ENCODE results near the gene CIDEB. TPM values are rescaled to one million over a fixed set of nuclear protein-coding genes. Genes with fewer than 3 reads are reported as not detected.

CIDEB gene
- total RNA-seq, 1 experiment from 2014 or later: not detected

DNA sequence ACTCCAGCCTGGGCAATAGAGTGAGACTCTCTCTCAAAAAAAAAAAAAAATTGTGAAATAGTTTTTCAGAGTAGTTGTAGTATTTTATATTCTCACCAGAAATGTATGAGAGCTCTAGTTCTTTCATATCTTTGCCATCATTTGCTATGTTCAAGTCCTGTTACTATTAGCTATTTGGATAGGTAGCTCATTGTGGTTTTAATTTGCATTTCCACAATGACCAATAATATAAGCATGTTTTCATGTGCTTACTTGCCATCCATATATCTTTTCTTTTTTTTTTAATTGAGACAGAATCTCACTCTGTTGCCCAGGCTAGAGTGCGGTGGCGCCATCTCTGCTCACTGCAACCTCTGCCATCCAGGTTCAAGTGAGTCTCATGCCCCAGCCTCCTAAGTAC, 40.4 kb upstream of the CIDEB start:
- H4K20me1 ChIP-seq (ENCODE audit: insufficient read depth): no peaks in the 10 kb centered on the region
- no peaks in the 10 kb centered on the region for H3K79me2 ChIP-seq (ENCODE audit: low read depth)
- H2AFZ ChIP-seq: no peak overlapping the region
- DNase-seq: no peak
- H3K27me3 ChIP-seq (ENCODE audit: insufficient read depth, low read depth): no peaks in the 10 kb centered on the region
- H3K4me2 ChIP-seq: no peak overlapping the region
- no peaks in the 10 kb centered on the region for H3F3A ChIP-seq (ENCODE audit: insufficient read depth, low read depth)
- TF ChIP-seq, protein P1, sequence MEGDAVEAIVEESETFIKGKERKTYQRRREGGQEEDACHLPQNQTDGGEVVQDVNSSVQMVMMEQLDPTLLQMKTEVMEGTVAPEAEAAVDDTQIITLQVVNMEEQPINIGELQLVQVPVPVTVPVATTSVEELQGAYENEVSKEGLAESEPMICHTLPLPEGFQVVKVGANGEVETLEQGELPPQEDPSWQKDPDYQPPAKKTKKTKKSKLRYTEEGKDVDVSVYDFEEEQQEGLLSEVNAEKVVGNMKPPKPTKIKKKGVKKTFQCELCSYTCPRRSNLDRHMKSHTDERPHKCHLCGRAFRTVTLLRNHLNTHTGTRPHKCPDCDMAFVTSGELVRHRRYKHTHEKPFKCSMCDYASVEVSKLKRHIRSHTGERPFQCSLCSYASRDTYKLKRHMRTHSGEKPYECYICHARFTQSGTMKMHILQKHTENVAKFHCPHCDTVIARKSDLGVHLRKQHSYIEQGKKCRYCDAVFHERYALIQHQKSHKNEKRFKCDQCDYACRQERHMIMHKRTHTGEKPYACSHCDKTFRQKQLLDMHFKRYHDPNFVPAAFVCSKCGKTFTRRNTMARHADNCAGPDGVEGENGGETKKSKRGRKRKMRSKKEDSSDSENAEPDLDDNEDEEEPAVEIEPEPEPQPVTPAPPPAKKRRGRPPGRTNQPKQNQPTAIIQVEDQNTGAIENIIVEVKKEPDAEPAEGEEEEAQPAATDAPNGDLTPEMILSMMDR (conservative IDR thresholded peaks at IDR 0.05): no peak
- TF ChIP-seq EZH2 (IDR thresholded peaks at IDR 0.05; ENCODE audit: low read depth): no peak
- no peak overlapping the region for H3K27ac ChIP-seq
- ChIA-PET POLR2A (ENCODE audit: unreplicated experiment) (interaction anchor here (0.6 to 0.7 kb wide), 2 partner anchors 8 to 18 kb away, joined by 3 to 9 read pairs; no protein-coding TSS in a partner anchor), CTCF (interaction anchor here (0.6 kb wide), 1 partner anchor 258 kb away, joined by 4 read pairs; no protein-coding TSS in a partner anchor)
- BruUV-seq (replicated peaks): no TSS peak
- no peaks in the 10 kb centered on the region for H3K9me2 ChIP-seq (ENCODE audit: insufficient read depth)
- intact Hi-C loops (cut with micrococcal nuclease; ENCODE audit: unreplicated experiment): no loop called here
- no peak overlapping the region for H3K4me3 ChIP-seq
- H3K36me3 ChIP-seq (ENCODE audit: low read depth): no peaks in the 10 kb centered on the region
- H3K4me1 ChIP-seq (replicated peaks; ENCODE audit: insufficient read depth): no peaks in the 10 kb centered on the region
- no peaks in the 10 kb centered on the region for H3K9me3 ChIP-seq (ENCODE audit: insufficient read depth, low read depth)

DNA sequence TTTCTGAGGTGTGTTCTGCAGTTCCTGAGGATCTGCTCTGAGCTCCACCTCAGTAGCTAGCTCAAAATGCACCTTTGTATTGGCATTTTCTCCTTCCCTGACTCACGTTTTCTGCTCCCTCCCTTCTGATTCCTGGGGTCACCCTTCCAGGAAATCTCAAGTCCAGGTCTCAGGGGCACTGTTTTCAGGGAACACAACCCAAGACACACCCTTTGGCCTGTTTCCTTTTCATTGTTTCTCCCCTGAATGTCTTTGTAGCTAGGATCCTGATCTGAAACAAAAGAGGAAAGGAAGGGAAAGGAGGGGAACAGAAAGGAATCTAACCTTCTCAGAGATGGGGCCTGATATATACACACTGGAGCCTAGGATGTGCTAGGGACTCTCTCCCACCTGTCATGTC, 39.4 kb upstream of the CIDEB start:
- H2AFZ ChIP-seq: no peak overlapping the region
- intact Hi-C loops (cut with micrococcal nuclease; ENCODE audit: unreplicated experiment): no loop called here
- no peaks in the 10 kb centered on the region for H3K9me2 ChIP-seq (ENCODE audit: insufficient read depth)
- no peaks in the 10 kb centered on the region for H3F3A ChIP-seq (ENCODE audit: insufficient read depth, low read depth)
- H3K36me3 ChIP-seq (ENCODE audit: low read depth): no peaks in the 10 kb centered on the region
- H3K27me3 ChIP-seq (ENCODE audit: insufficient read depth, low read depth): no peaks in the 10 kb centered on the region
- no peaks in the 10 kb centered on the region for H3K4me1 ChIP-seq (replicated peaks; ENCODE audit: insufficient read depth)
- H3K9me3 ChIP-seq (ENCODE audit: insufficient read depth, low read depth): no peaks in the 10 kb centered on the region
- ChIA-PET CTCF (interaction anchor here (1.1 kb wide), 1 partner anchor 84 kb away, joined by 5 read pairs; no protein-coding TSS in a partner anchor), POLR2A (ENCODE audit: unreplicated experiment) (interaction anchor here (0.6 kb wide), 1 partner anchor 33 kb away, joined by 3 read pairs; no protein-coding TSS in a partner anchor)
- H3K4me3 ChIP-seq: no peak overlapping the region
- DNase-seq: no peak
- no peaks in the 10 kb centered on the region for H4K20me1 ChIP-seq (ENCODE audit: insufficient read depth)
- H3K4me2 ChIP-seq: no peak overlapping the region
- no TSS peak for BruUV-seq (replicated peaks)
- TF ChIP-seq, protein P1 (conservative IDR thresholded peaks at IDR 0.05): no peak
- TF ChIP-seq EZH2 (IDR thresholded peaks at IDR 0.05; ENCODE audit: low read depth): no peak
- H3K27ac ChIP-seq: no peak overlapping the region
- no peaks in the 10 kb centered on the region for H3K79me2 ChIP-seq (ENCODE audit: low read depth)

DNA sequence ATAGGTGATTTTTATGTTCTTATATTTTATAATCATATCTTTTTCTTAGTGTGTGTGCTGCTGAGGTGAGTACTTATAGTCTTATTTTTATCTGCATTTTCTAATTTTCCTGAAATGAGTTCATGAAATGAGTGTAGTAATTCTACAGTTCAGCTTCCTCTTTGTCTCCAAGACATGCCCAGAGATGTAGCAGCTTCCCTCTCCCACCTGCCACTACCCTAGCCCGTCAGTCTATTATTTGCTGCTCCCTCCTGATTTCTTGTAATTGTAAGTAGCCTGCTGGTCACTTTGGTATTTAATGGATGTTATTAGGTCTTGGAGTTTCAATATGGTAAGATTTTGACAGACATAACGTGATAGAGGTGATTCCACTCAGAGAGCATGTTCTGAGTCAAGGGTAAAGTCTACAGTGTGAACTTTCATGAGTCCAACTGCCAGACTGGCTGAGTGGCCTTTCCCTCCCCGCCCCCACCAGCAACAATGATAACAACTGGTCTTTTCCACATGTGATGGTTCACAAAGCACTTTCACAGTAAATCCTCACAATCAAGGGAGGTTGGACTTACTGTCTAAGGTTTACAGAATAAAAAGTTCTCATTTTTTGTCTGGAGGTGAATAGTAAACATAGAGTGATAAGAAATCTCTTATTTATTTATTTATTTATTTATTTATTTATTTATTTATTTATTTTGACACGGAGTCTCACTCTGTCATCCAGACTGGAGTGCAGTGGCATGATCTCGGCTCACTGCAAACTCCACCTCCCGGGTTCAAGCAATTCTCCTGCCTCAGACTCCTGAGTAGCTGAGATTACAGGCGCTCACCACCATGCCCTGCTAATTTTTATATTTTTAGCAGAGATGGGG, 36.3 kb upstream of the CIDEB start:
- ChIA-PET CTCF (no interaction called here), POLR2A (ENCODE audit: unreplicated experiment) (no interaction called here)
- Histone ChIP-seq H3K27ac (no peak overlapping the region), H2AFZ (no peak overlapping the region), H3K4me1 (replicated peaks; ENCODE audit: insufficient read depth) (no peaks in the 10 kb centered on the region), H3K79me2 (ENCODE audit: low read depth) (no peaks in the 10 kb centered on the region), H3K4me2 (no peak overlapping the region), H3K4me3 (no peak overlapping the region), H3K9me2 (ENCODE audit: insufficient read depth) (no peaks in the 10 kb centered on the region), H3K27me3 (ENCODE audit: insufficient read depth, low read depth) (no peaks in the 10 kb centered on the region), H3K9me3 (ENCODE audit: insufficient read depth, low read depth) (no peaks in the 10 kb centered on the region), H3F3A (ENCODE audit: insufficient read depth, low read depth) (no peaks in the 10 kb centered on the region), H3K36me3 (ENCODE audit: low read depth) (no peaks in the 10 kb centered on the region), H4K20me1 (ENCODE audit: insufficient read depth) (no peaks in the 10 kb centered on the region)
- no TSS peak for BruUV-seq (replicated peaks)
- intact Hi-C loops (cut with micrococcal nuclease; ENCODE audit: unreplicated experiment): no loop called here
- DNase-seq: no peak
- TF ChIP-seq, protein P1 (conservative IDR thresholded peaks at IDR 0.05): no peak
- no peak for TF ChIP-seq EZH2 (IDR thresholded peaks at IDR 0.05; ENCODE audit: low read depth)

Data from PC-9 (cell line).